C4-2B (cell line): Measurements from ENCODE around the gene ITPR2.
"Not testable (repeated sequence)": the region's sequence is repeated elsewhere in the genome, so short reads cannot be mapped to it uniquely, and the experiment has no call there.

Experiments
- CTCF ChIP-seq: fragments of 450-650 bp; conservative IDR thresholded peaks from 2 replicates; pipeline ENCODE4 v1.5.1; 2017; ENCODE audit warnings: mild to moderate bottlenecking
- ZFX ChIP-seq: fragments of 450-650 bp; IDR thresholded peaks from 2 replicates; pipeline ENCODE4 v1.6.1; 2017

DNA sequence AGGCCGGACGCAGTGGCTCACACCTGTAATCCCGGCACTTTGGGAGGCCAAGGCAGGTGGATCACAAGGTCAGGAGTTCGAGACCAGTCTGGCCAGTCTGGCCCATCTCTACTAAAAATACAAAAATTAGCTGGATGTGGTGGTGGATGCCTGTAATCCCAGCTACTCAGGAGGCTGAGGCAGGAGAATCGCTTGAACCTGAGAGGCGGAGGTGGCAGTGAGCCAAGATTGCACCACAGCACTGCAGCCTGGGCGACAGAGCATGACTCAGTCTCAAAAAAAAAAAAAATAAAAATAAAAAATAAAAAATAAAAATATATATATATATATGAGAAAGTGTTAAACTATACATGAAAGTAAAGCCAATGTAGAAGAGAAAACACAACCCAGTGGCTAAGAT lies 228.2 kb downstream of the ITPR2 start:
- not testable (repeated sequence) for TF ChIP-seq CTCF, ZFX
